ENCODE data around the gene PLB1. TPM values are rescaled to one million over a fixed set of nuclear protein-coding genes. Genes with fewer than 3 reads are reported as not detected.

PLB1 gene
- total RNA-seq, 2 experiments from 2014 or later, result not detected

GRCh38 chr2:28612131-28612812, 116.4 kb downstream of the PLB1 start:
- CTCF ChIA-PET (ENCODE audit: unreplicated experiment), result no interaction called here

GRCh38 chr2:28613186-28613585, 117.3 kb downstream of the PLB1 start:
- H3K27ac ChIP-seq (ENCODE audit: low read depth, low read length, poor library complexity, severe bottlenecking), result no peak overlapping the region
- no peaks in the 10 kb centered on the region for H4K20me1 ChIP-seq (ENCODE audit: insufficient read depth, low read length)
- DNase-seq (ENCODE audit: low spot score), result no peak
- H3K36me3 ChIP-seq (ENCODE audit: insufficient read depth, low read length), result no peaks in the 10 kb centered on the region
- H3K9me2 ChIP-seq (ENCODE audit: insufficient read depth, low read length), result no peaks in the 10 kb centered on the region
- no peaks in the 10 kb centered on the region for H3K79me2 ChIP-seq (ENCODE audit: insufficient read depth, low read depth, low read length)
- ChIA-PET CTCF (ENCODE audit: unreplicated experiment) (no interaction called here), POLR2A (no interaction called here)
- no peak overlapping the region for H2AFZ ChIP-seq (ENCODE audit: low read length)
- H3K4me2 ChIP-seq (ENCODE audit: low read length), result no peak overlapping the region
- H3K4me3 ChIP-seq (ENCODE audit: low read depth, low read length, poor library complexity, severe bottlenecking), result no peak overlapping the region
- H3K4me1 ChIP-seq (ENCODE audit: insufficient read depth, low read length, poor library complexity, severe bottlenecking), result no peaks in the 10 kb centered on the region
- no peak for TF ChIP-seq CTCF (conservative IDR thresholded peaks at IDR 0.05; ENCODE audit: low read length)
- TF ChIP-seq EZH2phosphoT487 (IDR thresholded peaks at IDR 0.05; ENCODE audit: borderline replicate concordance, low read depth, low read length), result no peak
- intact Hi-C loops (cut with micrococcal nuclease; ENCODE audit: unreplicated experiment), result no loop called here
- BruUV-seq (replicated peaks), result no TSS peak
- H3K9me3 ChIP-seq (ENCODE audit: low read length), result no peaks in the 10 kb centered on the region

More at GRCh38 chr2:28612131-28612812, 116.4 kb downstream of the PLB1 start:
- H3K27ac ChIP-seq (ENCODE audit: low read depth, low read length, poor library complexity, severe bottlenecking), result no peak overlapping the region
- H3K4me2 ChIP-seq (ENCODE audit: low read length), result no peak overlapping the region
- DNase-seq (ENCODE audit: low spot score), result no peak
- no peaks in the 10 kb centered on the region for H4K20me1 ChIP-seq (ENCODE audit: insufficient read depth, low read length)
- H3K79me2 ChIP-seq (ENCODE audit: insufficient read depth, low read depth, low read length), result no peaks in the 10 kb centered on the region
- no TSS peak for BruUV-seq (replicated peaks)
- intact Hi-C loops (cut with micrococcal nuclease; ENCODE audit: unreplicated experiment), result no loop called here
- POLR2A ChIA-PET, result interaction anchor here (0.6 kb wide), 1 partner anchor 13 kb away, joined by 4 read pairs; no protein-coding TSS in a partner anchor
- H2AFZ ChIP-seq (ENCODE audit: low read length), result no peak overlapping the region
- no peaks in the 10 kb centered on the region for H3K36me3 ChIP-seq (ENCODE audit: insufficient read depth, low read length)
- H3K4me1 ChIP-seq (ENCODE audit: insufficient read depth, low read length, poor library complexity, severe bottlenecking), result no peaks in the 10 kb centered on the region
- H3K4me3 ChIP-seq (ENCODE audit: low read depth, low read length, poor library complexity, severe bottlenecking), result no peak overlapping the region
- H3K9me2 ChIP-seq (ENCODE audit: insufficient read depth, low read length), result no peaks in the 10 kb centered on the region
- TF ChIP-seq EZH2phosphoT487 (IDR thresholded peaks at IDR 0.05; ENCODE audit: borderline replicate concordance, low read depth, low read length) (no peak), CTCF (conservative IDR thresholded peaks at IDR 0.05; ENCODE audit: low read length) (no peak)
- no peaks in the 10 kb centered on the region for H3K9me3 ChIP-seq (ENCODE audit: low read length)
